ENCODE measurements around the gene EPHX1. TPM values are rescaled to one million over a fixed set of nuclear protein-coding genes. Genes with fewer than 3 reads are reported as not detected.
"Not testable (repeated sequence)": the region's sequence is repeated elsewhere in the genome, so short reads cannot be mapped to it uniquely, and the experiment has no call there.

Gene EPHX1
- total RNA-seq, 2 experiments from 2014 or later, result 2.1 to 3.6 TPM

DNA sequence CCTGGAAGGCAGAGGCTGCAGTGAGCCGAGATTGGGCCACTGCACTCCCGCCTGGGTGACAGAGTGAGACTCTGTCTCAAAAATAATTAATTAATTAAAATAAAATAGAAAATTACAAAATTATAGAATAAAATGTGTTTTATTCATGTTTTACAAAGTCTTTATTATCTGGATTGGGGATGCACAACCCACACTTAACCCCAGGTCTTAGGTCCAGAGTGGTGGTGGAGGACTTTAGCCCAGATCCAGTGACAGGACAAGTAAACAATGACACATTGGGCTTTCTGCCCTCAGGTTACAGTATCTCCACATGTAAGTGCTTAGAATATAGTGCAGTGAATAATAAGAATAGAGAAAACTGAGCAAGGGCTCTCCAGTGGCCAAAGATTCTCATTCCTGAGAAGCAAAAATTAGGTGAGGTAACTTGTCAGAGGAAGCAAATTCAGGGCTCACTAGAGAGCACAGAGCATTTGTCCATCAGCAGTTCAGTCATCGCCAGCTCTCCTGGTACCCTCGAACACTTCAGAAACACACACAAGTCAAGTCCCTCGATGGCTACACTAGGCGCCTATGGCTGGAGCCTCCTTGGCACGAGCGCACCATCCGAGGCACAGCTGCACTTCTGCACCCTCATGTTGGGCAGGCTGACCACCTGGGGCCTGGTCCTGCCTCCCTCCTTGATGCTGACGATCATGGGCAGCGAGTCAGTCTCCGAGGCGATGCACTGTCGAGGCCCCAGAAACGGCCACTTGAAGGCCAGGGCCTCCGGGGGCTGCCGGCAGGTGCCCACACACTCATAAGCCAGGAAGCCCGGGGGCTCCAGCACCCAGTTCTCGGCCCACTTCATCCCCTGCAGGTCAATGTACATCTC lies 76.5 kb downstream of the EPHX1 start:
- H3K4me1 Mint-ChIP-seq (ENCODE audit: low read depth), result peaks cover 10% of the 10 kb centered on the region
- H3K4me3 Mint-ChIP-seq, result no peak overlapping the region
- TF ChIP-seq, protein P1, sequence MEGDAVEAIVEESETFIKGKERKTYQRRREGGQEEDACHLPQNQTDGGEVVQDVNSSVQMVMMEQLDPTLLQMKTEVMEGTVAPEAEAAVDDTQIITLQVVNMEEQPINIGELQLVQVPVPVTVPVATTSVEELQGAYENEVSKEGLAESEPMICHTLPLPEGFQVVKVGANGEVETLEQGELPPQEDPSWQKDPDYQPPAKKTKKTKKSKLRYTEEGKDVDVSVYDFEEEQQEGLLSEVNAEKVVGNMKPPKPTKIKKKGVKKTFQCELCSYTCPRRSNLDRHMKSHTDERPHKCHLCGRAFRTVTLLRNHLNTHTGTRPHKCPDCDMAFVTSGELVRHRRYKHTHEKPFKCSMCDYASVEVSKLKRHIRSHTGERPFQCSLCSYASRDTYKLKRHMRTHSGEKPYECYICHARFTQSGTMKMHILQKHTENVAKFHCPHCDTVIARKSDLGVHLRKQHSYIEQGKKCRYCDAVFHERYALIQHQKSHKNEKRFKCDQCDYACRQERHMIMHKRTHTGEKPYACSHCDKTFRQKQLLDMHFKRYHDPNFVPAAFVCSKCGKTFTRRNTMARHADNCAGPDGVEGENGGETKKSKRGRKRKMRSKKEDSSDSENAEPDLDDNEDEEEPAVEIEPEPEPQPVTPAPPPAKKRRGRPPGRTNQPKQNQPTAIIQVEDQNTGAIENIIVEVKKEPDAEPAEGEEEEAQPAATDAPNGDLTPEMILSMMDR (IDR thresholded peaks at IDR 0.05), result no peak
- H3K27ac Mint-ChIP-seq, result no peak overlapping the region
- H3K27me3 Mint-ChIP-seq, result no peaks in the 10 kb centered on the region
- H3K36me3 Mint-ChIP-seq (ENCODE audit: low read depth), result no peaks in the 10 kb centered on the region
- ChIA-PET CTCF (interaction anchor here (0.6 to 1.1 kb wide), 2 partner anchors 108 to 412 kb away, joined by 3 read pairs; partner anchors contain the start of gene SRP9), POLR2A (no interaction called here)
- ATAC-seq (no peak), DNase-seq (no peak)
- intact Hi-C loops (cut with micrococcal nuclease), result no loop called here
- no peaks in the 10 kb centered on the region for H3K9me3 Mint-ChIP-seq

DNA sequence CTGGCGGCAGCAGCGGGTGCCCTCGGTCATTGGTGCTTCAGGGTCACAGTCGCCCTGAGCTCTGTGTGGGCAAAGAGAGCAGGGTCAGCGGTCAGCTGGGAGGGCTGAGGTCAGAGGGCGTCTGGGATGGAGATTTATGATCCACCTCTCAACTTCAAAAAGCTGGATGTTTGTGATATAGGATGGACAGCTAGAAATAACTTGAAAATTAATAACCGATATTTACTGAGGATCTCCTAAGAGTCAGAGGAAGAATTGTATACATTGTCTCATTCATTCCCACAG lies 77.0 kb downstream of the EPHX1 start:
- ATAC-seq (no peak), DNase-seq (no peak)
- TF ChIP-seq, protein P1 (IDR thresholded peaks at IDR 0.05), result no peak
- no peak overlapping the region for H3K27ac Mint-ChIP-seq
- H3K36me3 Mint-ChIP-seq (ENCODE audit: low read depth), result no peaks in the 10 kb centered on the region
- H3K9me3 Mint-ChIP-seq, result no peaks in the 10 kb centered on the region
- intact Hi-C loops (cut with micrococcal nuclease), result no loop called here
- peaks cover 8% of the 10 kb centered on the region for H3K4me1 Mint-ChIP-seq (ENCODE audit: low read depth)
- ChIA-PET POLR2A (no interaction called here), CTCF (interaction anchor here (0.6 to 1.1 kb wide), 2 partner anchors 109 to 412 kb away, joined by 3 read pairs; partner anchors contain the start of gene SRP9)
- no peak overlapping the region for H3K4me3 Mint-ChIP-seq
- no peaks in the 10 kb centered on the region for H3K27me3 Mint-ChIP-seq

DNA sequence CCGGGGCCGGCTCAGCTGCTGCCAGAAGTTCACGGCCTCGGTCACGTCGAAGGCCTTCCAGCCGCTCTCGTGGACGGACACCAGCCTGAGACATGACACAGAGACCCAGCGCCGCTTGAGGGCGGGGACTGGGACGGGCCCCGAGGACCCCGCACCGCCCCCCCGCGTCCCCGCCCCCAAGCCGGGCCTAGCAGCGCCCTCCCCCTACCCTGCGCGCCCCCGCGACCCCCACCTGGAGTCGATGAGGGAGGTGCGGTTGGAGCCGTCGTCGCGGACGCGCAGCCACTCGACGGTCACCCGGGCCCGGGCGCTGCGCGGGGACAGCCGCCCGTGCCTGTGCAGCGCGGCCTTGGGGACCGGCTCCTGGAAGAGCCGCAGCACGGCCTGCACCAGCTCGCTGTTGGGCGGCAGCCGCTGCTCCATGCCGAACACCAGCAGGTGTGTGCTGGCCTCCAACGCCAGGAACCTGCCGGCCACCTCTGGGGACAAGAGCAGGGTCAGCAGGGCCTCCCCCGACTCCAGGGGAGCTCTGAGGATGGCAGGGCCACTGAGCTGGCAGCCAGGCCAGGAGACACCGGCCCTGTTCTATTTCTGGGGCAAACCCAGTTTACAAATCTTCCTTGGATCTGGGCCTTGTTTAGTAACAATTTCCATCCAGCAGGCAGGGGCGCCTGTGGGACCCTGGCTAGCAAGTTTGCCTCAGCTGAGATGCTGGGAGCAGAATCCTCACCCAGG lies 77.8 kb downstream of the EPHX1 start:
- CTCF ChIA-PET, result interaction anchor here (1.1 kb wide), 1 partner anchor 110 kb away, joined by 3 read pairs; the partner anchor contains the start of gene SRP9
- intact Hi-C loops (cut with micrococcal nuclease); ATAC-seq; H3K4me1 Mint-ChIP-seq (ENCODE audit: low read depth); H3K27ac Mint-ChIP-seq; H3K36me3 Mint-ChIP-seq (ENCODE audit: low read depth); H3K4me3 Mint-ChIP-seq; DNase-seq; H3K27me3 Mint-ChIP-seq; H3K9me3 Mint-ChIP-seq; POLR2A ChIA-PET: not testable (repeated sequence)

DNA sequence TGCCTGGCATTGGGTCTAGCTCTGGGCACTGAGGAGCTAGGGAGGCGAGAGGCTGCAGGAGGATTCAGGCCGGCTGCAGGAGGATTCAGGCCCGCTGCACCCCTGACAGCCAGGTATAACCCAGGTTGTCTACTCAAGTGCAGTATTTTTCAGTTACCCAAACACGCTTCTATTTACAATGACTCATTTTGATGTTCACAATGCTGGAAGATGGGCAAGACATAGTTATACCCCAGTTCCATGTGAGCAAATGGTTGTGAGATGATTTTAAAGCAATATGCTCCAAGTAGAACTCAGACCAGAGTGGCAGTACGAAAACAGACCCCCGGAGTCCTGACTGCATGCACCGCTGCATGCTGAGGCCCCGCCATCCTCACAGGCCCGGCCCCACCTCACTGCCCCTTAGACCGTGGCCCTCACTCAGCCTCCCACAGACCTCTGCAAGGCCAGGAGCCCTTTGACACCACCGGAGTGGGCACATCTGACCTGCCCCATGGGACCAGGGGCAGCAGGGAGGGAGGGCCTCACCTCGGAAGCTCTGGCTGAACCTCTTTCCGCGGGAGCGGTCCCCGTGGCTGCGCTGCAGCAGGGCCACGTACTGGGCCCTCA lies 78.5 kb downstream of the EPHX1 start:
- Mint-ChIP-seq H3K9me3 (no peaks in the 10 kb centered on the region), H3K36me3 (ENCODE audit: low read depth) (no peaks in the 10 kb centered on the region), H3K27ac (no peak overlapping the region), H3K27me3 (no peaks in the 10 kb centered on the region), H3K4me3 (no peak overlapping the region), H3K4me1 (ENCODE audit: low read depth) (peaks cover 5% of the 10 kb centered on the region)
- DNase-seq, result no peak
- ATAC-seq, result no peak
- TF ChIP-seq, protein P1 (IDR thresholded peaks at IDR 0.05), result no peak
- CTCF ChIA-PET, result interaction anchor here (2.5 kb wide), 1 partner anchor 23 kb away, joined by 10 read pairs; no protein-coding TSS in a partner anchor
- intact Hi-C loops (cut with micrococcal nuclease), result no loop called here
- POLR2A ChIA-PET, result interaction anchor here (1.2 kb wide), 1 partner anchor 9 kb away, joined by 4 read pairs; no protein-coding TSS in a partner anchor

DNA sequence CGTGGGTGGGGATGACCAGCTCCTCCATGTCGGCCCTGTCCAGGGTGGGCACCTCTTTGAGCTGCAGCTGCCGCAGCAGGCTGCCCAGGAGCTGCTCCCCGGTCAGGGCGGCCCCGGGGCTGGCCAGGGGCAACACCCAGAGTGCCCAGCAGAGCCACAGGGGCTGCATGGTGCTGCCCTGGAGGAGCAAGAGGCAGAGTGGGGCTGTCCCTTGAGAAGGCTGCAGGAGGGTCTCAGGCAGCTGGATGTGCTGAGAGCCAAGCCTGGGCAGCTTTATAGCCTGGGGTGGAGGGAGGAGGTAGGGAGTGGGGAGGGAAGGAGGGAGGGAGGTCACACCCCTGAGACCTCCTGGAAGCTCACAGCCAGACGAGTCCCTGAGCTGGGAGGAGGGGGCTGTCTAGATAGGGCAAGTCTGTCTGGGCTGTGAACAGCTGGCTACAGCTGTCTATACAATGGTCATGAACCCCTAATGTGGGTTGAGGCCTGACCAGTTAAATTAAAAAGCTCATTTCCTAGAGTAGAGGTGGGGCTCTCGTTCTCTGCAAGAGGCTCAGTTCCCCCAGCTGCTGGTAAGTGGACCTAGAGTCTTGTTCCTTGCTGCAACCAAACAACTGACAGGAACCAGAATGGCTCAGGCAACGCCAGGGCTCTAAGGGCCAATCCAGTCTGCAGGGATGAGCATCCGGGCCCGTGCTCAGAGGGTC lies 79.1 kb downstream of the EPHX1 start, which contains the start of gene LEFTY1:
TSS of gene LEFTY1 (minus strand) at position 249 of the 704 bp plus-strand sequence. CDS start at position 169, 80 bp downstream.
- POLR2A ChIA-PET, result interaction anchor here (1.1 to 1.2 kb wide), 2 partner anchors 8 kb away, joined by 4 to 5 read pairs; no protein-coding TSS in a partner anchor
- Mint-ChIP-seq H3K4me3 (no peak within 1 kb of the TSS), H3K9me3 (no peaks in the 10 kb centered on the region), H3K36me3 (ENCODE audit: low read depth) (no peaks in the 10 kb centered on the region), H3K27ac (no peak within 1 kb of the TSS), H3K4me1 (ENCODE audit: low read depth) (peaks cover 4% of the 10 kb centered on the region), H3K27me3 (no peaks in the 10 kb centered on the region)
- ATAC-seq, result no peak
- DNase-seq, result no peak
- TF ChIP-seq, protein P1 (IDR thresholded peaks at IDR 0.05), result no peak
- CTCF ChIA-PET, result interaction anchor here (2.5 kb wide), 1 partner anchor 22 kb away, joined by 10 read pairs; no protein-coding TSS in a partner anchor
- intact Hi-C loops (cut with micrococcal nuclease), result no loop called here
